T-helper 1 cell treated with Interleukin-12 subunit alpha and Interleukin-12 subunit beta and Interleukin-4 antibody, amounts not matched to agents 30 ng/mL and 1 ng/mL, for 36 hours (primary cell): ENCODE data around the gene RAB3A. TPM values are rescaled to one million over a fixed set of nuclear protein-coding genes. Genes with fewer than 3 reads are reported as not detected.

Source experiments
- intact Hi-C: fragments of 100-400 bp; cut with micrococcal nuclease; formaldehyde crosslinking; loops from one replicate; pipeline ENCODE4 v1.15.1; 2024
- total RNA-seq: library from RNA; stranded (reverse); gene quantifications from 2 replicates; pipeline ENCODE4 v1.2.3, GENCODE V29; 2022

Gene RAB3A
- total RNA-seq, 1 donor from 2014 or later = 3.6 TPM

DNA sequence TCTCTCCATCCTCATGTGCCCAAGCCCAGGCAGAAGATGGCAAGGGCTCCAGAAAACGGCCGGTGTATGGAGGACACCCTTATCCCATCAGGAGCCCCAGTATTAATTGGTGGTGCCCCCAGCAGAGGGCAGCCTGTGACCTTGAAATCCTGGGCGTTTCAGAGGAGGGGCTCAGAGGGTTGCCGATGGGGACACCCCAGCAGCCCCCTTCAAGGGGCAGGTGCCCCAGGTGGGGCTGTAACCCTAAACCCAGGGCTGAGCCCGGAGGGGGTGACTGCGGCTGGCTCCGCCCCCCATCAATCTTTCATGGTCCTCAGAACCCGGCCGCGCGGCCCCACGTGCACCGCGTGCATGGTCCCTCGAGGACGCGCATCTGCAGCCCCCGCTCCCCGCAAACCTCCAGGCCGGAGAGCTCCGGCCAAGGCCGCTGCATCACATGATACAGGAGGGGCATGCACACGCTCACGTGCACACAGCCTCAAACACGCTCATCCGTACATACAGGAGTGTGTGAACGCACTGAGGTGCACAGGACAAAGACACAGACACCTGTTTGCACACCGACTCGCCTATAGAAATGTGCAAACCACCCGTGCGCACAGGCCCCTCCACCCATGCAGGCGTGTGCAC, 949 bp downstream of the RAB3A start:
- intact Hi-C loops = no loop called here

DNA sequence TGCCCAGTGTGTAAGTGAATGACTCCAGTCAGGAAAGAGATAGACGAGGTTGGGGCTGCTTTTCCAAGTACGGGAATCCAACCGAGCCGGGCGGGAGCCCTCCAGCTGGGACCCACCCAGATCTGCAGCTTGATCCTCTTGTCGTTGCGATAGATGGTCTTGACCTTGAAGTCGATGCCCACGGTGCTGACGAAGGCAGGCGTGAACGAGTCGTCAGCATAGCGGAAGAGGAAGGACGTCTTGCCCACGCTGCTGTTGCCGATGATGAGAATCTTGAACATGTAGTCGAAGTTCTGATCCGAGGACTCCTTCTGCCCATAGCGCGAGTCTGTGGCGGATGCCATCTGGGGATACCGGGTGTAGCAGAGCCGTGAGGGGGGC, 1.5 kb downstream of the RAB3A start:
- intact Hi-C loops = no loop called here

DNA sequence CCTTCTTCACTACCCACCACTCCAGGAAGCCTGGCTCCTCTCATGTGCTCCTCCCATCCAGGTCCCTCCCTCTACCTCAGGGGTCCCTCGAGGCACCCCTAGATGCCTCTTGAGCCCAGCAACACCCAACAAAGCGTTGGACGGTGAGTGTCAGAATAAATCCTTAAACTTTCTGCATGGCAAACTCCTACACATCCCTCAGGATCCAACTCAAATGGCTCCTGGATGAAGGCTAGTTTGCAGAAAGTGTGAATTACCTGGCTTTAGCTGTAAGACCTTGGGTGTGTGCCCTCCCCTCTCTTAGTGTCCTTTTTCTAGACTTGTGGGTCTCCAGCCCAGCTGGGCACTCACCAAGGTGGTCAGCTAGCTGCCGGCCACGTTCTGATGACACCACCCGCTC, 5.5 kb downstream of the RAB3A start:
- intact Hi-C loops = no loop called here

DNA sequence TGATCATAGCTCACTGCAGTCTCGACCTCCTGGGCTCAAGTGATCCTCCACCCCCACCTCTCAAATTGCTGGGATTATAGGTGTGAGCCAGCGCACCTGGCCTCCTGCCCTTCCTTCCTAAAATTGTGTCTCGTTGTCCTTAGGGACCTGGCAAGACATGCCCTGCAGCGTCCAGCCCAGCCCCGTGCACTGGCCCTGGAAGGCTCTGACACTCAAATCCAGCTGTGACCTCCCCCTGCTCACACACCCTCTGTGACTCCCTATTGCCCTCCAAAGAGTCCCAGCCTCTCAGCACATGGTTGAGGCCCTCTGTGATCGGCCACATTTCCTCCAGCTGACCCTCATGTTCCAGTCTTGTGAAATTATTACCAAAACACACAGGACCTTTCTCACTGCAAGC, 5.9 kb downstream of the RAB3A start:
- intact Hi-C loops = no loop called here

DNA sequence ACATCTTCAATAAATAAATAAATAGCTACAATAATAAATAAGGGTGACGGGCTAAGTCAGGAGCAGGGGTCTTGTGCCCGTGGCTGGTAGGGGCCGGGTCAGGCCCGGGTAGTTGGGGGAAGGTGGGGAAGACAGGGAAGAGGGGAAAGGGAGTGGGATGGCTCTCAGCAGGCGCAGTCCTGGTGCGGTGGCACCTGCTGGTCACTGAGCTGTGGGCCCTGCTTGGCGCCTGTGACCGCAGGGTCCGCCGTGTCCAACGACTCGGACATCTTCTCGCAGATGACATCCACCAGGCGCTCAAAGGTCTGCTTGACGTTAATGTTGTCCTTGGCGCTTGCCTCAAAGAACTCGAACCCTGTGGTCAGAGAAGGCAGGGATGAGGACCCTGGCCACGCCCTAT, 6.5 kb downstream of the RAB3A start:
- intact Hi-C loops = no loop called here

DNA sequence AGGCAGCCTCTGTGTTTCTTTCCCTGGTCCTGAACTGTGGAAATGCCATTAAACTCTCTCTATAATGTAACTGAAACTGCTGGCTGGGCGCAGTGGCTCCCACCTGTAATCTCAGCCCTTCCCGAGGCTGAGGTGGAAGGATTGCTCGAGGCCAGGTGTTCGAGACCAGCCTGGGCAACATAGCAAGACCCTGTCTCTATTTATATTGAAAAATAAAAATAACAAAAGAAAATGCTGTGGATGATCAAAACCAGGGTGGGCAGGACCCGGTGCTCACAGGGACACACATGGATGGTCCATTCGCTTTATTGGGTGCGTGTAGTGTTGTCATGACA, 7.4 kb downstream of the RAB3A start:
- intact Hi-C loops = no loop called here

DNA sequence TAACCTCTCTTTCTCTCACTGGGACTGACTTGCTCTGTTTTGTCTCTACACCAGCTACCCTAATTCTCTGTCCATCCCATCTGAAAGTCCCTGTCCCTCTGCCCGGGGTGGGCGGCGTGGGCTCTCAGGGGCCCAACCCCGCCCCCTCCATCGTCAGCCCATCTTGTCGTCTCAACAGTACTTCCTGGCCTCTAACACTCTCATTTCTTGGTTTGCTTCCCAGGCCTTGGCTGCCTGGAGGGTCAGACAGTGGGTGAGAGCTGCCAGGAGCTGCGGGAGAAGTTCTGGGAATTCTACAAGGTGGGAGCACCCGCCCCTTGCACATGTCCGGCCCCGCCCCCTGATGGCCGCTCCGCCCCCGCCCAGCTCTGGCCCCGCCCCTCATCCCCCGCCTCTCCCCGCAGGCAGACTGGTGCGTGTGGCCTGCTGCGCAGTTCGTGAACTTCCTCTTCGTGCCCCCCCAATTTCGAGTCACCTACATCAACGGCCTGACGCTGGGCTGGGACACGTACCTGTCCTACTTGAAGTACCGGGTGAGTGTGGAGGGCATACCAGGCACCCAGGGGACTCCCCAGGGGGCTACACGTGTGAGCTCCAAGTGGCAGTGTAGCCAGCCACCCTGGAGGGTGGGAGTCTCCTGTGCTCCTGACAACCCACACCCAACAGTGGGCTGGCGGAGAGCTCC, 9.1 kb downstream of the RAB3A start:
- intact Hi-C loops = loop anchor here (5.0 kb wide), 2 partner anchors 193 to 247 kb away; partner anchors contain the start of gene GDF15

DNA sequence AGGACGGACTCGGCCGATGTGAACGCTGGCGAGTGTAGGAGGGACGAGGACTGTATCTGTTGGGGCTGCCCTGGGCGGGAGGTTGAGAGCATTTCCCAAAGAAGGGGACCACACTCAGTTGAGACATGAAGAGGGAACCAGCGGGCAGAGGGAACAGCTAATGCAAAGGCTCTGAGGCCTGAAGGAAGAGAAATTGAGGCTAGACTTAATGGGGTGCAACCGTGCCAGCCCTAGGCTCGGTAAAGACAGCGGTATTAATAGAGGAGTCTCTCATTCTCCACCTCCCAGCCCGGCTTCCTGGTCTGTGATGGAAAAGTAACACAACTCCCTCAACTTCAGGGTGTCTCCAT, 9.7 kb downstream of the RAB3A start:
- intact Hi-C loops = loop anchor here (5.0 kb wide), 2 partner anchors 193 to 247 kb away; partner anchors contain the start of gene GDF15

DNA sequence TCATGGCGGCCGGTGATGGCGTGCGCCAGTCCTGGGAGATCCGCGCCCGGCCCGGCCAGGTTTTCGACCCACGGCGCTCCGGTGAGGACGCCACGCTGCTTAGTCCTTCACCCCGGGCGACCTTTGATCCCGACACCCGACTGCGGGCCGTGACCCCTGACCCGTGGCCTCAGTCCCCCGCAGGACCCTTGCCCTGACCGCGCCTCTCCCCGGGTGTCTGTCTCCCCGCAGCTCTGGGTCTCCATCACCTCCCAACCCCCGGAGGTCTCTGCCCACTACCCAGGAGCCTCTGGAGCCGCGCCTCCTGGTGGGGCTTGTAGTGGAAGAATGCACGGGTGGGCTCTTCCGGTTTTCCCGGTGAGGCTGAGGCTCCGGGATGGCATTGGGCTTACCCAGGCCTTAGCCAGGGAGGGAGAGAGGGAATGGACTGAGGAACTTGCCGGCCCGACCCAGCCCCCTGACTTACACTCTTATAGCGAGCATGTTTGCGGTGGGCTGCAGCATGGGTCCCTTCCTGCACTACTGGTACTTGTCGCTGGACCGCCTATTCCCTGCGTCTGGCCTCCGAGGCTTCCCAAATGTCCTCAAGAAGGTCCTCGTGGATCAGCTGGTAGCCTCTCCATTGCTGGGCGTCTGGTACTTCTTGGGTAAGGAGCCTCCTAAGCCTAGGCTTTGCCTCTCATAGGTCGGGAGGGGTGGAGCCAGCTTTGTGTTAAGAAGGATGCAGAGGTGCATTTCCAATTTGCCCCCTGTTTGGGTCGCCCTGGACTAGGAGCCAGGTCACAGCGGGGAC, 10.3 kb downstream of the RAB3A start:
- intact Hi-C loops = loop anchor here (1.0 to 5.0 kb wide), 7 partner anchors 11 to 329 kb away; partner anchors contain the start of genes ELL, GDF15 and RAB3A

DNA sequence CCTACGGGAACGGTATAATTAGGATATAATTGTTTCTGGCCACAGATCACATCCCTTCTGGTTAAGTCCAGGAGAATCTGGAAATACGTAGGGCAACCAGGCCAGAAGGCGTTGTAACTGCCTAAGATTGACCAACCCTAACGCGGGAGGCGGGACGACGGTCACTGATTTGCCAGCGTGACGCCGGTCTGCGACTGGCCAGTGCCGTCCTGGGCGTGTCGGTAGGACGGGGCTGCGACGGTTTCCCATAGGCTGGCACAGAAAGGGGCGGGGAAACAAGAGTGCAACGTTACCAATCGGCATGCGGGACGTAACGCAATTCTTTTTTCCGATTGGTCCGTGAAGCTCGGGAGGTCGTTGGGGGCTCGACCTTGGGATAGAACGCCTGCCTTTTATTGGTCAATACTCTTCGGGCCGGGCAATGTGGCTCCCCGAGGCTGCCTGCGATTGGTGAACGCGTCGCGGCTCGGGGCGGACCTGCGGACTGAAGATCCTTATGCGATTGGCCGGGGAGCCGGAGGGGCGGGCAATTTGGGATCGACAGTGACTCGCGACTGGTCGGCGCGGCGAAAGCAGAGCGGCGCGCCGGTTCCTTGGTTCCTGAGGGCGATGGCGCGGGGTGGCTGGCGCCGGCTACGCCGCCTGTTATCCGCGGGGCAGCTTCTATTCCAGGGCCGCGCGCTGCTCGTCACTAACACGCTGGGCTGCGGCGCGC, 11.0 kb downstream of the RAB3A start, which contains the start of gene MPV17L2:
Gene MPV17L2, plus strand, starts transcription at position 546 of the 715 bp plus-strand sequence. Its CDS starts 64 bp downstream, at position 610.
- intact Hi-C loops = loop anchor here (1.0 to 5.0 kb wide), 11 partner anchors 11 to 329 kb away; partner anchors contain the start of genes ELL, GDF15, LSM4 and RAB3A

DNA sequence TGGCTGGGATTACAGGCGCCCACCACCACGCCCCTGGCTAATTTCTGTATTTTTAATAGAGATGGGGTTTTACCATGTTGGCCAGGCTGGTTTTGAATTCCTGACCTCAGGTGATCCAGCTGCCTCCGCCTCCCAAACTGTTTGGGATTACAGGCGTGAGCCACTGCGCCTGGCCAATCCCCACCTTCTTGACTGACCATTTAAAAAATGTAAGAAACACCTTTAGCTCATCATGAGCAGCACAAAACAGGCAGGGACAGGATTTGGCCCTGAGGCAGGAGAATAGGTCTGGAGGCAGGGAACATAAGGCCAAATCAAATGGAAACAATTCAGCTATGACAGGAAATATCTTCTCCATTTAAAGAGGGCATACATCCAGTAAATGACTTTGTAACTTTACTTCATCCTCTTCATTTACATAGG, 12.2 kb downstream of the RAB3A start:
- intact Hi-C loops = loop anchor here (1.0 to 5.0 kb wide), 7 partner anchors 17 to 244 kb away; partner anchors contain the start of genes GDF15 and LSM4

DNA sequence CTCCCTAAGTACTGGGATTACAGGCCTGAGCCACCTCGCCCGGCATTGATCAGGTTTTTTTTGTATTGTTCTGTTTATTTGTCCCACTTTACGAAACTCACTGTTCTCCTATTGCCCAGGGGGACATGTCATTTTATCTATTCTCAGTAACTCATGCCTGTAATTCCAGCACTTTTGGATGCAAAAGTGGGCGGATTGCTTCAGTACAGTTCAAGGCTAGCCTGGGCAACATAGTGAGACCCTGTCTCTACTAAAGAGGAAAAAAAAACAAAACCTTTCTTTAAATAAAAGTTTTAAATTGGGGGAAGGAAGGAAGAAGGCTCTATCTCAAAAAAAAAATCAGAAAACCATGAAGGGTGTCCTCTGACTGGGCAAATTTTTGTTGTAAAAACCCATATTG, 13.6 kb downstream of the RAB3A start:
- intact Hi-C loops = loop anchor here (5.0 kb wide), 2 partner anchors 197 to 243 kb away; partner anchors contain the start of gene GDF15

DNA sequence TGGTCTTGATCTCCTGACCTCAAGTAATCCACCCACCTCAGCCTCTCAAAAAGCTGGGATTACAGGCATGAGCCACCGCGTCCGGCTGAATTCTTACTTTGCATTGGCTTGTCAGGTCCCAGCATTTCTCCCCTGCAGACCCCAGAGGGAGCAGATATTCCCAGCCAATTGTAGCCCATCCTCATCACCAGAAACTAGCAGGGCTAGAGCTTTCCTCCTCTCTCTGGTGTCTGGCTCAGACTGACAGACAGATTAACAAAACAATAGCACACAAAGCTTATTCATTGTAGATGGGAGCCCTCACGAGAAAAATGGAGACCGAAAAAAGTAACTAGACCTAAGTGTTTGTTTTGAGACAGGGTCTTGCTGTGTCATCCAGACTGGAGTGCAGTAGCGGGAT, 18.3 kb downstream of the RAB3A start:
- intact Hi-C loops = no loop called here

DNA sequence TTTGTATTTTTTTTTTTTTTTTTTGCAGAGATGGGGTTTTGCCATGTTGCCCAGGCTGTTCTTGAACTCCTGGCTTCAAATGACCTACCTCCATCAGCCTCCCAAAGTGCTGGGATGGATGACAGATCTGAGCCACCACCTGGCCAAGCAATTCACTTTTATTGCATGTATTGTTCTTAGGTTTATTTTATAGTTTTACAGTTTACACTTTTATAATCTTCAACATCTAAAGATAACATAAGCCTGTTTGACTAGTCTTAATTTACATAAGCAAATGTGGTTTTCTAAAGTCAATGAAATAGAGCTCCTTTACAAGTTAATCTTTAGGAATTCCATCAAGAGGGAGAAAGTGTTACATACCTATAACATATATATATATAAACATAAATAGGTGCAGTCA, 20.3 kb downstream of the RAB3A start:
- intact Hi-C loops = no loop called here

DNA sequence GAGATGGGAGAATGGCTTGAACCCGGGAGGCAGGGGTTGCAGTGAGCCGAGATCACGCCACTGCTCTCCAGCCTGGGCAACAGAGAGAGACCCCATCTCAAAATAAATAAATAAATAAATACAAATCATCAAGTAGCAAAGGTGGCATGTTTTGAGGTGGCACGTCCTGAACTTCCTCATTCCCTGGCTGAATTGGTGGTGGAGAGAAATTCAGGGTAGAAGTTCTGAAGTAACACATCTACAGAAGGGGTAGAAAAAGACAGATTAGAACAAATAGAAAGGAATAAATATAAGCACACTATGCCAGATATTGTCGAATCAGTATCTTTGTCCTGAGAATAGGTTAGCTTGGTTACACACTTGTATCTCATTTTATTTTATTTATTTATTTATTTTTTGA, 23.9 kb downstream of the RAB3A start:
- intact Hi-C loops = no loop called here

DNA sequence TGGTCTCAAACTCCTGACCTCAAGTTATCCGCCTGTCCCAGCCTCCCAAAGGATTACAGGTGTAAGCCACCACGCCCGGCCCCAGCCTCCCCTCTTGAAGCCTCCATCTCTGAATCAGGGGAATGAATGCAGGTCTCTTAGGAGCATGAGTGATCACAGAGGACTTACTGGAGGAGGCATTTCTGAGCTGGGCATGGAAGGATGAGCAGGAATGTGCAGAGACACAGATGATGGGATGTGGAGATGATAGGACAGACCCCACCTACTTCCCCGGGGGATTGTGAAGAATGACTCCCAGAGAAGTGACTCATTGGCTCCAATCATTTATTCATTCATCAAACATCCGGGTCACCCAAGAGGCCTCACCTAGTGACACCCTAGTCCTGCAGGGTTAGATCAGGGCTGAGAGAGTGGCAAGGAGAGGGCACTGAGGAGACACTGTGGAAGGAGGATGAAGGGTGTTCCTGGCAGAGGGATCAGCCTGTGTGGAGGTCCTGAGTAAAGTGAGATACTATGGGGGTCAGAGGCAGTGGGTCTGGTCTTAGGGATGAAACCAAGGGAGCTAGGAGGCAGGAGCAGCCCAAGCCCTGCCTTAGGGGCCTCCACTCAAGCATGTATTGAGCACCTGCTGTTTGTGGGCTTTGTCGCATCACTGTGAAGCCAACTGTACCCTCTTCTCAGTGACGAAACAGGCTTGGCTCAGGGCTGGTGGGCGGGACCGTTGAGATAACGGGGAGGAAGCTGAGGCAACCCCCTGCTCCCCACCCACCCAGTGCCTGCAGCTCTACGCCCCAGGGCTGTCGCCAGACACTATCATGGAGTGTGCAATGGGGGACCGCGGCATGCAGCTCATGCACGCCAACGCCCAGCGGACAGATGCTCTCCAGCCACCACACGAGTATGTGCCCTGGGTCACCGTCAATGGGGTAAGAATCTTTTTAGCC, 27.2 kb downstream of the RAB3A start:
- intact Hi-C loops = no loop called here

DNA sequence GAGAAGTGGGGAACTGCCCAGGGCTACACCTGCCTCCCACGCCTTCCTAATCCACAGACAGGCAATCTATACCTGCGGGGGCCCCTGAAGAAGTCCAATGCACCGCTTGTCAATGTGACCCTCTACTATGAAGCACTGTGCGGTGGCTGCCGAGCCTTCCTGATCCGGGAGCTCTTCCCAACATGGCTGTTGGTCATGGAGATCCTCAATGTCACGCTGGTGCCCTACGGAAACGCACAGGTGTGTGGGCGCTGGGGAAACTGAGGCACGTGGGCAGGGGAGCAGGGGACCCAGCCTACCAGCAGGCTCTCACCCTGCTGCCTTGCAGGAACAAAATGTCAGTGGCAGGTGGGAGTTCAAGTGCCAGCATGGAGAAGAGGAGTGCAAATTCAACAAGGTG, 28.9 kb downstream of the RAB3A start:
- intact Hi-C loops = loop anchor here (1.0 to 5.0 kb wide), 4 partner anchors 17 to 1173 kb away; partner anchors contain the start of gene CCDC124

DNA sequence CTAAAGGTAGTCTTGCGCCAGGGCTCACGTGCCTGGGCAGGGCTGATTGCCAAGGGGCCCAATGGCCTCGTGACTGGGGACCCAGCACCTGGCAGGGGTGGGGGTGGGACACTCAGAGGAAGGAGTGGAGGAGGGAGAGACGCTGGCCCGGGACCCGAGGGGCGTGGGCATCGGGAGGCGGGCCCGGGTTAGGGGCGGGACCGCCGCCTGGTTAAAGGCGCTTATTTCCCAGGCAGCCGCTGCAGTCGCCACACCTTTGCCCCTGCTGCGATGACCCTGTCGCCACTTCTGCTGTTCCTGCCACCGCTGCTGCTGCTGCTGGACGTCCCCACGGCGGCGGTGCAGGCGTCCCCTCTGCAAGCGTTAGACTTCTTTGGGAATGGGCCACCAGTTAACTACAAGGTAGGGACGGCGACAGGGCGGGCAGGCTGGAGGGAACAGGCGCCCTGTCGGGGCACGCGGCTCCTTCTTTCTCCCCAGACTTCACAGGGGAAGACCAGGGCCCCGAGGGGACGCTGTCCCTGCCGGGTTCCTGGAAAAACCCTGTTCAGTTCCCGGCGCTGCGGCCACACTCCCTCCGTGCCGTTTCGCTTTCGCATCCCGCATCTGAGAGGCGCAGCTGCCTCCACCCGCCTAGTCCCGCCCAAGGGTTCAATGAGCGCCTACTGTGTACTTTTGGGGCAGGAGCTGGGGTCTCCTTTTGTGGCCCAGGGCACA, 30.1 kb downstream of the RAB3A start, which contains the start of gene IFI30:
Gene IFI30, plus strand, starts transcription at position 242 of the 717 bp plus-strand sequence. Its CDS starts 29 bp downstream, at position 271.
- intact Hi-C loops = loop anchor here (1.0 to 5.0 kb wide), 6 partner anchors 12 to 1171 kb away; partner anchors contain the start of genes CCDC124 and RAB3A

DNA sequence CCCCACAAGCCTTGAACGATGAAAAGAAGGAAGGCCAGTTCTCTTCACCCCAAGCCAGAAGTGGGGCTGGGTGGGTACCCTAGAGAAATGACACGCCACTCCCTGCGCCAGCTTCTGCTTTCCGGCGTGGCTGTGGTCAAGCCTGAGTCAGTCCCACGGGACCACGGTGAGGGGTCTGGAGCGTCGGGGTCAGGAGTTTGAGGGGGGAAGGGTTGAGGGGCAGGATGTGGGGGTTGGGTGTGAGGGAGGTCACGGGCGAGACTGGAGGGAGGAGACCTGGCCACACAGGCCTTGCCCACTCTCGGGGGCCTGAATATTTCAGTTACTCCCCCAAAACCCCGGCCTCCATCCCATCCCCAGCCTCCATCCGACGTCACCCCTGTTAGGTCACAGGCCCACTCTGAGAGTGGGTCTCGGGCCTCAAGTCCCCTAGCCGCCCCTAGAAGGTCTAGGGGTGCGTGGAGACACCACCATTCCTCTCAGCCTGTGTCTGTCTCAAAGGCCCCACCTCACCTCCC, 30.7 kb downstream of the RAB3A start:
- intact Hi-C loops = loop anchor here (1.0 to 5.0 kb wide), 5 partner anchors 12 to 1171 kb away; partner anchors contain the start of genes CCDC124 and RAB3A
